HEK293 (cell line): ENCODE measurements around the gene BORCS5.
A peak's percentile ranks its signal among the peaks of the same experiment; 100 is the strongest.

Source experiments
- CTCF ChIA-PET: fragments of 350-600 bp; formaldehyde crosslinking; extraction: SDS; loops from one replicate; lab custom pipeline; 2021; ENCODE audit warnings: antibody characterized with exemption; lab: Yijun Ruan, JAX
- POLR2A ChIA-PET: fragments of 300-600 bp; formaldehyde crosslinking; extraction: SDS; loops from one replicate; lab custom pipeline; 2020; ENCODE audit warnings: antibody characterized with exemption, inconsistent platforms; lab: Yijun Ruan, JAX
- H3K27ac ChIP-seq: fragments of 200-500 bp; sonication (Bioruptor generic); 2 replicates; pipeline ENCODE4 v1.5.1; 2014; ENCODE audit warnings: low read depth, low read length, control low read depth, inconsistent platforms; ENCODE audit errors: extremely low read depth
- H3K36me3 ChIP-seq, 2 experiments: fragments of 200-500 bp in 1 of 2; sonication (Bioruptor generic) in 1 of 2; 1 replicate in 1 of 2; 2 replicates in 1 of 2; pipeline ENCODE4 v1.5.1; 2014 to 2017; ENCODE audit warnings: inconsistent platforms in 2 of 2, low read length in 2 of 2; ENCODE audit not compliant: control insufficient read depth in 2 of 2, insufficient read depth in 1 of 2
- H3K4me1 ChIP-seq: fragments of 200-500 bp; sonication (Bioruptor generic); 2 replicates; pipeline ENCODE4 v1.5.1; 2014; ENCODE audit warnings: mild to moderate bottlenecking, low read length, inconsistent platforms; ENCODE audit not compliant: control insufficient read depth, insufficient read depth
- H3K4me3 ChIP-seq: 2 replicates; pipeline ENCODE4 v1.5.1; 2011; ENCODE audit warnings: low read depth, mild to moderate bottlenecking, control low read depth, low read length, moderate library complexity
- H3K9me3 ChIP-seq: fragments of 200-500 bp; sonication (Bioruptor generic); 2 replicates; pipeline ENCODE4 v1.5.1; 2014; ENCODE audit warnings: low read depth, low read length, inconsistent platforms; ENCODE audit not compliant: control insufficient read depth, insufficient read depth
- GLI2 ChIP-seq: fragments of 450-650 bp; formaldehyde crosslinking; IDR thresholded peaks from 2 replicates; pipeline ENCODE4; 2017; ENCODE audit warnings: missing biosample characterization, missing genetic modification characterization, low read depth, borderline replicate concordance
- KLF16 ChIP-seq: fragments of 450-650 bp; formaldehyde crosslinking; IDR thresholded peaks from 2 replicates; pipeline ENCODE4 v1.5.1; 2017; ENCODE audit warnings: missing biosample characterization, missing genetic modification characterization
- KLF7 ChIP-seq: fragments of 450-650 bp; formaldehyde crosslinking; IDR thresholded peaks from 2 replicates; pipeline ENCODE4 v1.5.1; 2016; ENCODE audit warnings: missing biosample characterization, missing genetic modification characterization, borderline replicate concordance
- MYNN ChIP-seq: fragments of 450-650 bp; formaldehyde crosslinking; IDR thresholded peaks from 2 replicates; pipeline ENCODE4 v1.5.1; 2016; ENCODE audit warnings: missing biosample characterization, missing genetic modification characterization, borderline replicate concordance
- OSR2 ChIP-seq: fragments of 450-650 bp; formaldehyde crosslinking; IDR thresholded peaks from 2 replicates; pipeline ENCODE4 v1.5.1; 2016; ENCODE audit warnings: missing biosample characterization, missing genetic modification characterization
- OVOL3 ChIP-seq: fragments of 450-650 bp; formaldehyde crosslinking; IDR thresholded peaks from 2 replicates; pipeline ENCODE4 v1.5.1; 2016; ENCODE audit warnings: missing biosample characterization, missing genetic modification characterization
- REST ChIP-seq: fragments of 450-650 bp; formaldehyde crosslinking; IDR thresholded peaks from 2 replicates; pipeline ENCODE4 v1.5.1; 2016; ENCODE audit warnings: missing biosample characterization, missing genetic modification characterization
- ZBTB44 ChIP-seq: fragments of 450-650 bp; IDR thresholded peaks from 2 replicates; pipeline ENCODE4 v1.5.1; 2018; ENCODE audit warnings: missing biosample characterization, mild to moderate bottlenecking, missing genetic modification characterization
- ZBTB6 ChIP-seq: fragments of 450-650 bp; formaldehyde crosslinking; IDR thresholded peaks from 2 replicates; pipeline ENCODE4 v1.5.1; 2017; ENCODE audit warnings: missing biosample characterization, missing genetic modification characterization
- ZEB2 ChIP-seq: fragments of 450-650 bp; formaldehyde crosslinking; IDR thresholded peaks from 2 replicates; pipeline ENCODE4 v1.5.1; 2016; ENCODE audit warnings: missing biosample characterization, missing genetic modification characterization
- ZNF18 ChIP-seq: fragments of 450-650 bp; formaldehyde crosslinking; IDR thresholded peaks from 2 replicates; pipeline ENCODE4 v1.5.1; 2016; ENCODE audit warnings: missing biosample characterization, missing genetic modification characterization
- ZNF24 ChIP-seq: fragments of 450-650 bp; formaldehyde crosslinking; IDR thresholded peaks from 2 replicates; pipeline ENCODE4 v1.5.1; 2016; ENCODE audit warnings: missing biosample characterization, missing genetic modification characterization
- ZNF274 ChIP-seq, 2 experiments: fragments of 200-500 bp in 1 of 2; fragments of 450-650 bp in 1 of 2; sonication (Bioruptor generic) in 1 of 2; formaldehyde crosslinking in 1 of 2; IDR thresholded peaks; 2 replicates each; pipeline versions ENCODE4 v1.5.1 to v1.6.1; 2014 to 2016; ENCODE audit warnings: borderline replicate concordance in 1 of 2, inconsistent platforms in 1 of 2, low read length in 1 of 2, missing biosample characterization in 1 of 2, missing genetic modification characterization in 1 of 2
- ZNF324 ChIP-seq: fragments of 450-650 bp; formaldehyde crosslinking; IDR thresholded peaks from 2 replicates; pipeline ENCODE4 v1.5.1; 2016; ENCODE audit warnings: missing biosample characterization, missing genetic modification characterization
- ZNF335 ChIP-seq: fragments of 450-650 bp; formaldehyde crosslinking; conservative IDR thresholded peaks from 2 replicates; pipeline ENCODE4 v1.5.1; 2016; ENCODE audit warnings: missing biosample characterization, missing genetic modification characterization
- ZNF488 ChIP-seq: fragments of 450-650 bp; formaldehyde crosslinking; IDR thresholded peaks from 2 replicates; pipeline ENCODE4 v1.5.1; 2016; ENCODE audit warnings: missing biosample characterization, missing genetic modification characterization
- ZNF510 ChIP-seq: fragments of 450-650 bp; formaldehyde crosslinking; IDR thresholded peaks from 2 replicates; pipeline ENCODE4 v1.5.1; 2018; ENCODE audit warnings: mild to moderate bottlenecking, missing genetic modification characterization, missing biosample characterization; ENCODE audit not compliant: insufficient replicate concordance
- ZNF561 ChIP-seq: fragments of 450-650 bp; IDR thresholded peaks from 2 replicates; pipeline ENCODE4 v1.5.1; 2018; ENCODE audit warnings: missing biosample characterization, missing genetic modification characterization, borderline replicate concordance
- ZNF623 ChIP-seq: fragments of 450-650 bp; formaldehyde crosslinking; IDR thresholded peaks from 2 replicates; pipeline ENCODE4 v1.5.1; 2016; ENCODE audit warnings: missing biosample characterization, missing genetic modification characterization
- ZNF629 ChIP-seq: fragments of 450-650 bp; formaldehyde crosslinking; IDR thresholded peaks from 2 replicates; pipeline ENCODE4 v1.5.1; 2017; ENCODE audit warnings: missing biosample characterization, missing genetic modification characterization
- ZNF658 ChIP-seq: fragments of 450-650 bp; formaldehyde crosslinking; IDR thresholded peaks from 2 replicates; pipeline ENCODE4; 2016; ENCODE audit warnings: missing biosample characterization, missing genetic modification characterization
- ZNF837 ChIP-seq: fragments of 450-650 bp; formaldehyde crosslinking; IDR thresholded peaks from 2 replicates; pipeline ENCODE4 v1.5.1; 2016; ENCODE audit warnings: missing biosample characterization, missing genetic modification characterization
- ZSCAN23 ChIP-seq: fragments of 450-650 bp; formaldehyde crosslinking; IDR thresholded peaks from 2 replicates; pipeline ENCODE4 v1.5.1; 2016; ENCODE audit warnings: missing biosample characterization, missing genetic modification characterization
- ZSCAN30 ChIP-seq: fragments of 450-650 bp; IDR thresholded peaks from 2 replicates; pipeline ENCODE4 v1.5.1; 2018; ENCODE audit warnings: missing biosample characterization, mild to moderate bottlenecking, missing genetic modification characterization, moderate library complexity

Gene BORCS5

GRCh38 chr12:12315838-12316237 is 41.0 kb upstream of the BORCS5 start:
- no peak overlapping the region for H3K27ac ChIP-seq
- POLR2A ChIA-PET = no interaction called here
- CTCF ChIA-PET = interaction anchor here (0.6 to 0.7 kb wide), 2 partner anchors 12 to 277 kb away, joined by 3 to 4 read pairs; no protein-coding TSS in a partner anchor
- H3K4me3 ChIP-seq = no peak overlapping the region
- no peaks in the 10 kb centered on the region for H3K36me3 ChIP-seq
- no peaks in the 10 kb centered on the region for H3K9me3 ChIP-seq
- TF ChIP-seq ZNF510 (tag by site-specific recombination) (no peak), ZNF561 (tag by site-specific recombination) (no peak), ZNF837 (no peak), ZNF274 (IDR thresholded peaks at IDR 0.05; ENCODE audit: low read length) (no peak), ZNF274 (tag by site-specific recombination; IDR thresholded peaks at IDR 0.05; ENCODE audit: borderline replicate concordance) (no peak), KLF7 (tag by site-specific recombination) (no peak), ZNF658 (tag by site-specific recombination) (no peak), ZNF324 (tag by site-specific recombination) (no peak), MYNN (no peak), ZSCAN23 (tag by site-specific recombination) (no peak), ZNF488 (tag by site-specific recombination) (no peak), REST (tag by site-specific recombination) (no peak)
- H3K4me1 ChIP-seq = peaks cover 9% of the 10 kb centered on the region

GRCh38 chr12:12319451-12320183 is 37.3 kb upstream of the BORCS5 start:
- Histone ChIP-seq H3K4me1 (peaks cover 9% of the 10 kb centered on the region), H3K9me3 (no peaks in the 10 kb centered on the region), H3K27ac (peak overlapping the region; percentile 84), H3K4me3 (no peak overlapping the region), H3K36me3 (no peaks in the 10 kb centered on the region)
- CTCF ChIA-PET = interaction anchor here (0.6 to 2.1 kb wide), 4 partner anchors 8 to 704 kb away, joined by 3 to 6 read pairs (median 4); no protein-coding TSS in a partner anchor
- POLR2A ChIA-PET = interaction anchor here (0.6 to 1.3 kb wide), 2 partner anchors 52 to 53 kb away, joined by 3 to 4 read pairs; partner anchors contain the start of gene LRP6
- TF ChIP-seq ZNF24 (tag by site-specific recombination) (peak; percentile 24; the same call in 1 of the 2 replicates), GLI2 (tag by site-specific recombination) (0 out of 2 replicates have a peak, but pooled peaks have one; percentile 20), ZNF18 (tag by site-specific recombination) (peak; percentile 11), KLF7 (tag by site-specific recombination) (peak; percentile 37; the same call in 1 of the 2 replicates), OSR2 (tag by site-specific recombination) (peak; percentile 94), ZNF335 (tag by site-specific recombination) (peak; percentile 31; the same call in 1 of the 2 replicates), ZNF629 (tag by site-specific recombination) (peak; percentile 19; the same call in 1 of the 2 replicates), ZBTB44 (tag by site-specific recombination) (peak; percentile 32; the same call in 1 of the 2 replicates), OVOL3 (tag by site-specific recombination) (peak; percentile 64; the same call in 1 of the 2 replicates), ZNF623 (tag by site-specific recombination) (no peak), ZBTB6 (tag by site-specific recombination) (0 out of 2 replicates have a peak, but pooled peaks have one; percentile 18), ZEB2 (tag by site-specific recombination) (peak; percentile 53), ZSCAN30 (tag by site-specific recombination) (peak; percentile 60; the same call in 1 of the 2 replicates), KLF16 (0 out of 2 replicates have a peak, but pooled peaks have one; percentile 6)
